Fibroblast of lung (primary cell): ENCODE results near the gene MINDY3. TPM values are rescaled to one million over a fixed set of nuclear protein-coding genes. Genes with fewer than 3 reads are reported as not detected.

Source experiments
- DNase-seq, 2 donors: peaks; one replicate each; pipeline versions ENCODE4 v3.0.0 to v3.0.0-alpha.2; 2010; ENCODE audit warnings: low read depth in 2 of 2
- H2AFZ ChIP-seq: 2 replicates; pipeline ENCODE4 v1.5.1; 2012; ENCODE audit warnings: low read length, control low read depth, inconsistent platforms
- H3K27ac ChIP-seq: 2 replicates; pipeline ENCODE4 v1.5.1; 2011; ENCODE audit warnings: low read length, control low read depth; ENCODE audit not compliant: insufficient read depth
- H3K27me3 ChIP-seq: 2 replicates; pipeline ENCODE4 v1.5.1; 2011; ENCODE audit warnings: mild to moderate bottlenecking, low read length; ENCODE audit not compliant: control insufficient read depth, insufficient read depth
- H3K36me3 ChIP-seq: 2 replicates; pipeline ENCODE4 v1.5.1; 2011; ENCODE audit warnings: low read length; ENCODE audit not compliant: control insufficient read depth, insufficient read depth
- H3K4me1 ChIP-seq: 2 replicates; pipeline ENCODE4 v1.5.1; 2011; ENCODE audit warnings: low read length; ENCODE audit not compliant: control insufficient read depth, insufficient read depth; ENCODE audit errors: extremely low read depth
- H3K4me2 ChIP-seq: 2 replicates; pipeline ENCODE4 v1.5.1; 2011; ENCODE audit warnings: low read length, control low read depth; ENCODE audit not compliant: insufficient read depth; ENCODE audit errors: extremely low read depth
- H3K4me3 ChIP-seq, 4 experiments: fragments of 200-600 bp in 1 of 4; sonication (generic) in 1 of 4; replicated peaks in 1 of 4; 2 replicates each; pipeline ENCODE4 v1.5.1; 2011 to 2016; ENCODE audit warnings: low read length in 4 of 4, low read depth in 3 of 4, mild to moderate bottlenecking in 3 of 4, control low read depth in 2 of 4, inconsistent platforms in 1 of 4, mixed read lengths in 1 of 4; ENCODE audit not compliant: insufficient read depth in 1 of 4; ENCODE audit errors: control extremely low read depth in 1 of 4
- H3K79me2 ChIP-seq: 2 replicates; pipeline ENCODE4 v1.5.1; 2012; ENCODE audit warnings: mild to moderate bottlenecking, low read length, inconsistent platforms; ENCODE audit not compliant: control insufficient read depth, insufficient read depth
- H3K9ac ChIP-seq: 2 replicates; pipeline ENCODE4 v1.5.1; 2011; ENCODE audit warnings: mild to moderate bottlenecking, low read length, control low read depth; ENCODE audit not compliant: insufficient read depth
- H3K9me3 ChIP-seq: 2 replicates; pipeline ENCODE4 v1.5.1; 2012; ENCODE audit warnings: low read depth, low read length; ENCODE audit not compliant: control insufficient read depth, insufficient read depth
- H4K20me1 ChIP-seq: 2 replicates; pipeline ENCODE4 v1.5.1; 2011; ENCODE audit warnings: low read length; ENCODE audit not compliant: control insufficient read depth, insufficient read depth; ENCODE audit errors: extremely low read depth
- CTCF ChIP-seq, 2 donors: IDR thresholded peaks in 1 of 2; conservative IDR thresholded peaks in 1 of 2; 1 replicate in 1 of 2; 2 replicates in 1 of 2; pipeline ENCODE4 v1.5.1; 2011 to 2012; ENCODE audit warnings: low read length in 2 of 2, control low read depth in 1 of 2, inconsistent platforms in 1 of 2, low read depth in 1 of 2, mild to moderate bottlenecking in 1 of 2
- EZH2 ChIP-seq: IDR thresholded peaks from 2 replicates; pipeline ENCODE4 v1.5.1; 2012; ENCODE audit warnings: low read length, control low read depth, mild to moderate bottlenecking; ENCODE audit errors: missing control alignments
- polyA plus RNA-seq, 2 donors: library from polyadenylated mRNA; depleted of rRNA in 1 of 2; stranded (reverse) in 1 of 2; unstranded in 1 of 2; fragments of >200 nt; gene quantifications; 2 replicates each; pipeline ENCODE4 v1.2.1, GENCODE V29; 2011 to 2012; ENCODE audit warnings: missing spikeins in 1 of 2
- total RNA-seq: library from RNA; depleted of rRNA; stranded (reverse); fragments of >200 nt; gene quantifications from 2 replicates; pipeline ENCODE4 v1.2.1, GENCODE V29; 2014

MINDY3 gene
- total and polyA plus RNA-seq, 2 donors (not counting 1 experiment from before 2014, with no cell fraction given): 30.6 to 37.5 TPM

- TF ChIP-seq CTCF (conservative IDR thresholded peaks at IDR 0.05 in 1 of 2, IDR thresholded peaks at IDR 0.05 in 1 of 2; ENCODE audit: low read depth in 1 of 2, low read length in 2 of 2): no peak
- no peak for TF ChIP-seq EZH2
- Histone ChIP-seq H3K9me3 (no peaks in the 10 kb centered on the region), H3K4me3 (no peak overlapping the region), H3K4me1 (no peaks in the 10 kb centered on the region), H3K4me2 (no peak overlapping the region), H3K79me2 (no peaks in the 10 kb centered on the region), H3K9ac (no peak overlapping the region), H3K27ac (no peak overlapping the region), H3K36me3 (no peaks in the 10 kb centered on the region), H3K27me3 (no peaks in the 10 kb centered on the region), H2AFZ (no peak overlapping the region), H4K20me1 (no peaks in the 10 kb centered on the region)
- DNase-seq: no peak
These were observed 57.8 kb downstream of the MINDY3 start for GRCh38 chr10:15802375-15802949.

GRCh38 chr10:15801641-15802040, 58.7 kb downstream of the MINDY3 start:
- Histone ChIP-seq H3K4me2 (no peak overlapping the region), H3K79me2 (no peaks in the 10 kb centered on the region), H2AFZ (no peak overlapping the region), H3K9me3 (no peaks in the 10 kb centered on the region), H3K9ac (no peak overlapping the region), H3K4me3 (no peak overlapping the region), H3K36me3 (no peaks in the 10 kb centered on the region), H3K27ac (no peak overlapping the region), H4K20me1 (no peaks in the 10 kb centered on the region), H3K4me1 (no peaks in the 10 kb centered on the region), H3K27me3 (no peaks in the 10 kb centered on the region)
- no peak for TF ChIP-seq CTCF (conservative IDR thresholded peaks at IDR 0.05 in 1 of 2, IDR thresholded peaks at IDR 0.05 in 1 of 2; ENCODE audit: low read depth in 1 of 2, low read length in 2 of 2)
- TF ChIP-seq EZH2: no peak
- no peak for DNase-seq

GRCh38 chr10:15801147-15801546, 59.2 kb downstream of the MINDY3 start:
- Histone ChIP-seq H3K9ac (no peak overlapping the region), H3K4me1 (no peaks in the 10 kb centered on the region), H3K79me2 (no peaks in the 10 kb centered on the region), H3K4me2 (no peak overlapping the region), H4K20me1 (no peaks in the 10 kb centered on the region), H3K27me3 (no peaks in the 10 kb centered on the region), H3K4me3 (no peak overlapping the region), H3K9me3 (no peaks in the 10 kb centered on the region), H3K36me3 (no peaks in the 10 kb centered on the region), H2AFZ (no peak overlapping the region), H3K27ac (no peak overlapping the region)
- no peak for TF ChIP-seq CTCF (conservative IDR thresholded peaks at IDR 0.05 in 1 of 2, IDR thresholded peaks at IDR 0.05 in 1 of 2; ENCODE audit: low read depth in 1 of 2, low read length in 2 of 2)
- no peak for TF ChIP-seq EZH2
- DNase-seq: no peak
